ENCODE data around the gene EML6.
"Not testable (repeated sequence)": the region's sequence is repeated elsewhere in the genome, so short reads cannot be mapped to it uniquely, and the experiment has no call there.

Gene EML6

GRCh38 chr2:54969940-54970338 lies 246.5 kb downstream of the EML6 start:
- DNase-seq, result no peak

GRCh38 chr2:54975175-54975574 lies 251.7 kb downstream of the EML6 start:
- no peak for DNase-seq

GRCh38 chr2:54975598-54976492 lies 252.4 kb downstream of the EML6 start:
- DNase-seq, result no peak

GRCh38 chr2:54977149-54977548 lies 253.7 kb downstream of the EML6 start:
- no peak for DNase-seq

GRCh38 chr2:54979321-54980044 lies 256.0 kb downstream of the EML6 start:
- no peak for DNase-seq

- no peak for DNase-seq
These were observed 257.9 kb downstream of the EML6 start for GRCh38 chr2:54981385-54981784.

GRCh38 chr2:54983345-54984220 lies 260.1 kb downstream of the EML6 start:
- peak; percentile 67 for DNase-seq

GRCh38 chr2:54984476-54984875 lies 261.0 kb downstream of the EML6 start:
- DNase-seq, result peak; percentile 48

- DNase-seq, result peak; percentile 24
These were observed 262.8 kb downstream of the EML6 start for GRCh38 chr2:54986264-54986663.

- DNase-seq, result no peak
These were observed 265.1 kb downstream of the EML6 start for GRCh38 chr2:54988612-54989011.

GRCh38 chr2:54990694-54991093 lies 267.2 kb downstream of the EML6 start:
- DNase-seq, result not testable (repeated sequence)

GRCh38 chr2:54995553-54995952 lies 272.1 kb downstream of the EML6 start:
- no peak for DNase-seq

- no peak for DNase-seq
These were observed 274.4 kb downstream of the EML6 start for GRCh38 chr2:54997826-54998225.

GRCh38 chr2:54999182-54999581 lies 275.7 kb downstream of the EML6 start:
- DNase-seq, result peak; percentile 86

- no peak for DNase-seq
These were observed 276.9 kb downstream of the EML6 start for GRCh38 chr2:55000341-55000740.

GRCh38 chr2:55001716-55002115 lies 278.3 kb downstream of the EML6 start:
- DNase-seq, result peak; percentile 59

- no peak for DNase-seq
These were observed 280.5 kb downstream of the EML6 start for GRCh38 chr2:55003706-55004639.

GRCh38 chr2:55006306-55006705 lies 282.8 kb downstream of the EML6 start:
- DNase-seq, result no peak

GRCh38 chr2:55009277-55010060 lies 286.0 kb downstream of the EML6 start:
- no peak for DNase-seq

GRCh38 chr2:55010149-55010591 lies 286.7 kb downstream of the EML6 start:
- DNase-seq, result peak; percentile 63

- no peak for DNase-seq
These were observed 287.5 kb downstream of the EML6 start for GRCh38 chr2:55010915-55011314.

All from fibroblast of upper back skin (primary cell).